GM21528 (cell line): ENCODE measurements around the gene OLFML2B.
"Not testable (repeated sequence)": the region's sequence is repeated elsewhere in the genome, so short reads cannot be mapped to it uniquely, and the experiment has no call there.

ENCODE experiments used
- ATAC-seq: cut with Tn5 transposase; IDR thresholded peaks from one replicate; pipeline ENCODE4 v1.9.1; 2021; ENCODE audit warnings: mild to moderate bottlenecking, moderate library complexity; ENCODE audit not compliant: unreplicated experiment, low FRiP score

OLFML2B gene

DNA sequence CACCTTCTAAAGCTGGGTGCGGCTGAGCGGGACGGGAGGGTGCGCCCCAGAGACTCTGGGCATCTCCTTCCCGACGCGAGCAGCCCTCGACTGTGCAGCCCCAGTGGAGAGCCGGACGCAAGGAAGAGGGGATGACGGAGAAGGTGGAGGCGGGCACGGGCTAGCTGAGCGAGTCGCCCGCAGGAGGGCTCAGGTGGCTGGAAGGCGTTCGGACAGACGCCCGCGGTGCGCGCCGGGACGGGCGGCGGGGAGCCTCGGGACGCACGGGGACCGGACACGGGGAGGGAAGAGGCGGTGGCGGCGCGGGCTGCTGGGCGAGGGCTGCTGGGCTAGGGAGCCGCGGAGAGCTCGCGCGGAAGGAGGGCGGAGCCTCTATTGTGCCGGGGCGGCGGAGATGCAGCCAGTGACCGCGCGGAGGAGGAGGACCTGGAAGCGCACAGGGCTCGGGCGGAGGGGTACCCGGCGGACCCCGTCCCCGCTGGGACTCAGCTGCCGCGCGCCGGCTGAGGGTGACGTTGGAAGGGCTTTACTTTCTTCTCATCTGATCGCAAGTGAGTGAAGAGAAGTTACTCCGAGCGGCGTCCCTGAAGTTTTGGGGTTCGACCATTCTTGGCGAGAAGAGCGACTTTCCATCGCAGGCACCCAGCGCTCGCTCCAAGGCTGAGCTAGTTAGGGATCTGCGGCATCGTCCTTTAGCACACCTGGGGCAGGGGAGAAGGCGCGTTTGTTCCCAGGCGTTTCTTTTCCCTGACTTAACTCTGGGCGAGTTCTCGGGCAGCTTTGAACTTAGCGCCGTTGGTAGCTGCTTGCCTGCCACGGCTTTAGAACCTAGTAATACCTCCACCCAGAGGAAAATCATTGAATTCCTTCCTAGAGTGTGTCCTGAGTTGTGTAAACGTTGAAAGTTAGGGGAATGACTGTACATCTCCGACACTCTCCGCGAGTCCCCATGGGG is at the start of gene OLFML2B:
Gene OLFML2B (minus strand): TSS at position 323 of the 955 bp plus-strand sequence. CDS start 439 bp downstream, outside the sequence.
- no peak for ATAC-seq

DNA sequence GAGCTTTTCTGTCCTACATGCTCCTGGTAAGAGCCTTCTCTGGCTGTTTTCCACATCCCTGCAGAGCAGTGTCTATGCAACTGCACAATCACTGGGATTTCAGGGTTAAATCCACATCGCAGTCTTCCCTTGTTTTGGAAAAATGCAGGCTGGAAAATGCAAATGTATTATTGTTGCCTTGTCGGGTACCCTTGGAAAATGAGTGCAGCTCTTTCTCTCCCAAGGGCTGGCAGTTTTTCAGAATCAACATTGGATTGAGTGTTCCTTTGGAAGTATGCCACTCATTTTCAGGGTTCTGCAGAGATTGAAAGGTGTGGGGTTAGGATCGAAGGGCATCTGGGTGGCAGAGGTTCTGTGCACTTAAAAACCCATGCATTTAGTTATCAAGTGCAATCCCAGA is 49.1 kb upstream of the OLFML2B start:
- ATAC-seq, result no peak

DNA sequence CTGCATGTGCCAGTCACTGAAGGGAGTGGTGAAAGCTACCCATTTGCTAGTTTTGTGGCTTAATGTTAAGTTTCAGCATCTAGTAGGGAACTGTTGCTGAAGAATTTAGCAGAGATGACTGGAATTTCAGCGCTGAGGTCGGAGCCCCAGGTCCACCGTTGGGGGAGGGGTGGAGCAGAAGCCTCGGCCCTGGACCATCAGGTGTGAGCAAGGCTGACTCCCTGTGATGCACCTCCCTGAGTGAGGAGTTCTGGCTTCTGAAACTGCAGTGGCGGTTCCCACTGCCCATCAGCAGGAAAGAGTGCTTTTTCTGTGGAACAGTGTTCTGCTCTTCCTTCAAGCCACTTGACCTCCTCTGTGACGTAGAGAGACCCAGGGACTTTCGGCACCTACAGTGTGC is 47.2 kb upstream of the OLFML2B start:
- no peak for ATAC-seq

DNA sequence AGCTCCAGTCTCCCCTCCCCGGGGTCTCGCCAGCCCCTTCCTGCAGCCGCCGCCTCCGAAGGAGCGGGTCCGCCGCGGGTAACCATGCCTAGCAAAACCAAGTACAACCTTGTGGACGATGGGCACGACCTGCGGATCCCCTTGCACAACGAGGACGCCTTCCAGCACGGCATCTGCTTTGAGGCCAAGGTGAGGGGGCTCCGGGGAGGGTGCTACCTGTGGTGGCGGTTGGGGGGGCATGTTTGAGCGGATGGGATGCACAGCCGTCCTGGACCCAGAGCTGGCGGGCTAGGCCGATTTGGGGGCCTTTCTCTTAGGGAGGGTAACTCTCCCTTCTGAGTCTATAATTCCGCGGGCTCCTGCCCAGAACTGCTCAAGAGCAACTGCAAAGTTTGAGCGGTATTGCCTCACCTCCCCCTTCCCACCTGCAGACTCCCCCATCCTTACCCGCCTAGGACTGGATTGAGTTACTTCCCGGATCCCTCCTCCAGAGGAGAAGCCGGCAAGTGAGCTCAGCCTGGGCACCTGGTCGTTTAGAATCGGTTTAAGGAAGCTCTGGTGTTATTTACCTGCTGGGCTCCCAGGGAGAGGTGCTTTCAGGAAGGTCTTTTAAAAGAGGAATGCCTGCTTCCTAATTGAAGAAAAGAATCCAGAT is 46.6 kb upstream of the OLFML2B start:
- ATAC-seq, result peak; percentile 2

DNA sequence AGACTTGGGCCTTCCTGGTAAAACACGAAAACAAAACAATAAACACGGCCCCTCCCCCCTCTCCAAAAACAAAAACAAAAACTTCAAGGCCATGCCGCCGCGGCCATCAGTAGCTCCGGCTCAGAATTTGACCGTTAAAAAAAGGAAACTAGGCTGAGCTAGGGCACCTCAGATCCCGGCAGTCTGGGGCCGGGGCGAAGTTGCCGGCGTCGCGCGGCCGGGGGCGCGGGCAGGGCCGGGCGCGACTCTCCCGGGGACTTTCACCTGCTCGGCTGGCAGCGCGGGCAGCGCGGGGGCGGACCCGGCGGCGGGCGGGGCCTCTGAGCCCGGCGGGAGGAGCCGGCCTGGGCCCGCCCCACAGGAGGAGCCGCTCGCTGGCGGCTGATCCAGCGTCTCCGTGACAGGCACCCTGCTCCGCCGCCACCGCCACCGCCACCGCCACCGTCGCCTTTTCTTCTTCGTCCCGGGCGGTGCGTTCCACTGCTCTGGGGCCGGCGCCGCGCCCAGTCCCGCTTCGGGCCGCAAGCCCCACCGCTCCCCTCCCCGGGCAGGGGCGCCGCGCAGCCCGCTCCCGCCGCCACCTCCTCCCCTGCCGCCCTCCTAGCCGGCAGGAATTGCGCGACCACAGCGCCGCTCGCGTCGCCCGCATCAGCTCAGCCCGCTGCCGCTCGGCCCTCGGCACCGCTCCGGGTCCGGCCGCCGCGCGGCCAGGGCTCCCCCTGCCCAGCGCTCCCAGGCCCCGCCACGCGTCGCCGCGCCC is 45.8 kb upstream of the OLFML2B start, which contains the start of gene NOS1AP:
Gene NOS1AP (plus strand): TSS at position 358 of the 760 bp plus-strand sequence. CDS start 487 bp downstream, outside the sequence.
- ATAC-seq, result peak; percentile 98

DNA sequence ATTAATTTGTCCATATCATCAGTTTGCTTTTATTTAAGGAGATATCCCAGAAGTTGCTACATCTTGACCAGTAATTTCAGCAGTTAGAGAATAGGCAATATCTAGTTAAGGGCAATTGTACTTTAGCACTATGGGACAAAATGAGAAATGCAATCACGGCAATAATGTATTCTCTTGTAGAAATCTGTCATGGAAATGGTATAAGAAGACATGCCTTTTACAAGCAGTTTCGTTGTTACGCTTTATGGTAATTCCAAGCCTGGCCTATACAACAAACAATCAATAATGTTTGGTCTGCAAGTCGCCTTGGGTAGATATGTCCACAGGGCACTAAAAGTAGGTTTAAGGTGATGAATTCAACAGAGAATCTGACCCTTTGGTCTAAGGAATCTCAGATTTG is 44.6 kb upstream of the OLFML2B start:
- ATAC-seq, result no peak

DNA sequence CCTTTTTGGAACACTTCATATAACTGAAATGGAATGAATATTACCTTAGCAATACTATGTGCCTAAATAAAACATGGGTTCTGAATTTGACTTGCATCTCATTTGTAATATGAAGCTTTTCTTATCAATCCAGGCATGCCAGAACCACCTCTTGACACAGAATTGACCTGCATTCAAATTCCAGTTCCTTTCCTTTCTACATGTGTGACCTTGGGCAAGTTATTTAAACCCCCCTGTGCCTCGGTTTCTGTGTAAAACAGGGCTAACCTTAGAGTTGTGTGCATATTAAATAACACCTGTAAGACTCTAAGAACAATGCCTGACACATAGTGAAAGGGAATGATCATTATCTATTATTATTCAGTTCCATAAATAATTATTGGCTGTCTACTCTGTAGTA is 43.8 kb upstream of the OLFML2B start:
- ATAC-seq, result no peak

DNA sequence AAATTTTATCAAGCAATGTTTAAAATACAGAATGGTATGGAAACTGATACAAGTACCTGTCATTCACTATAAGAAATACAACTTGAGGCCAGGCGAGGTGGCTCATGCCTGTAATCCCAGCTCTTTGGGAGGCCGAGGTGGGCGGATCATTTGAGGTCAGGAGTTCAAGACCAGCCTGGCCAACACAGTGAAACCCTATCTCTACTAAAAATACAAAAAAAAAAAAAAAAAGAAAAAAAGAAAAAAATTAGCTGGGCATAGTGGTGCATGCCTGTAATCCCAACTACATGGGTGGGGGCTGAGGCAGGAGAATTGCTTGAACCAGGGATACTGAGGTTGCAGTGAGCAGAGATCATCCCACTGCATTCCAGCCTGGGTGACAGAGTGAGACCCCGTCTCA is 43.2 kb upstream of the OLFML2B start:
- not testable (repeated sequence) for ATAC-seq

DNA sequence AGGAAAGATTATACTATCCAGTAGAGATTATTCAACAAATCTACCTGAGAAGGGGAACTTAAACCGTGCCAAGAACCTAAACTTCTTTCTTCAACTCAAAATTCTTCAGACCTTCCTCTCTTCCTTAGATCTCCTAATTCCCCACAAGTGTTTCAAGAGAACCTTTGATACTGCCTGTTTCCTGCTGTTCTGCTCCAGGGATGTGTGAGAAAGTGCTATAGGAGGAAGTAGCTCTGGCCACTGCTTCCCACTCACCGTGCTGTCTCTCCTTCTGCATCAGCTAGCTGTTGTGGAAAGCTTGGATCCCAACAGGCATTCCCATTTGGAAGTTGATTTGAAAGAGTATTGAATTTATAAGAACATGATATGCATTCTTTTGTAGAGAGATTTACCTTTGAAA is 41.3 kb upstream of the OLFML2B start:
- ATAC-seq, result no peak

DNA sequence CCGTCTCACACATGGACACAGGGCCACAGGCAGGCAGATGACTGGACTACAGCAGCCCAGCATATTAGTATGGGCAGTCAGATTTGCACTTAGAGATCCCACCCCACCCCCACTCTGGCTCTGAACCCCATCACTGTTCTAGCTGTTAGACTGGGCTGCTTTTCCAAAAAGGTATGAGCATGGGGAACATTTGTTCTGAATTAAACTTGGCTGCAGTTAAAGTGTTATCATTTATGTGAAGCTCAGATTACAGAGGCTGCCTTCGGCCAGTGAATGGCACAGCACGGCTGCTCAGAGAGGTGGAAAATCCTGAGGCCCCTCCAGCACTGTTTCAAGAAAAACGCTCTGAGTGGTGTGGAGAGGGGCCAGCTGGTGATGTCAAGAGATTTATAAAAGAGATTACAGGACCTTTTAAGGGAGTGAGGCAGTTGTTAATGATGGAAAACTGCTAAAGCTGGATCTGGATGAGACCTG is 38.9 kb upstream of the OLFML2B start:
- ATAC-seq, result no peak

DNA sequence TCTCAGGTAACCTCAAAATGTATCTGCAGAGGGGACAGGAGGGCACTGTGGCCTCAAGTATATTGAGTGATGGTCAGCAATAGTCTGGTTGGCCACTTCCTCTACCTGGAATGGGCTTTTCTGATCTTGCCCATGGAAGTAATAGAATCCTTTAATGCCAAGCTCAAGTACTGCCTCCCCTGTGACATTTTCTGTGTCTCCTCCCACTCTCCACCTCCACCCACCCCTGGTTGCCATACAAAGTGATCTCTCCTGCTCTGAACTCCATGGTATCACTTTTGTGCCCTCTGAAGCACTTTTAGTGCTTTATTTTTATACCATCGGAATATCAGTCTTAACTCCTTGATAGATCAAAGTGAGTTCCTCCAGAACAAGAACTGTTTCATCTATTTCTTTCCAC is 36.6 kb upstream of the OLFML2B start:
- ATAC-seq, result no peak

DNA sequence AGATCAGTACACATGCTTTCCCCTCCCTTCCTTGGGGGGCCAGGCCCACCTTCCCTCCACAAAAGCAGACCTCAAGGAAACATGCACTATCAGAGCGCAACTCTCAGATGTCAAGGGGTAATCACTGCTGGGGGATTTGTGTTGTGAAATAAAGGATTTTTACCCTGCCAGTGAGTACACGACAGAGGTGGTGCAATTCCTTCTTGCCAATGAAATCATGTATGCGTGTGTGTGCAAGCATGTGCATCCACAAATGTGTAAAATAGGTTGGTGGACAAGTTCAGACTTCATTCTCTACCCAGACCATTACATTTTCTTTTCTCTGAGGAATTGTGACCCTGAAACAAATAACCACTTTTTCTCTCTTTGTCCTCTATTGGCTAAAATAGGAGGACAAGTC is 36.1 kb upstream of the OLFML2B start:
- no peak for ATAC-seq

DNA sequence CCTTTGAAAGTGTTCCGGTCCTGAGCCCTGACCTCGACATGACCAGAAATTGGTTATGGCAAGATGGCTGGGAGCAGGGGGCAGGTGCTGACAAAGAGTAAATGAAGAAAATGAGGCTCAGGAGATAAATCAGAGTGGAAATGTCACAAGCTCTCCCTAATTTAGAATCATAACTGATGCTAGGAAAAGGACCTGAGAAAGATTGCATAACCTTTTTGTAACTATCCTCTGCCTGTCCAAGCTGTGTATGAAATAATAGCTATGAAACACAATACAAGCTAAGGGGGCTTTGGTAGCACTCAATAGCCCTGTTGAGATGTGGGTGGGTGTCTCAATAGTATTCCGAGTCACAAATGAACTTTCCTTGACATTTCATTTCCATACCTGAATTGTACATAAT is 32.9 kb upstream of the OLFML2B start:
- no peak for ATAC-seq

DNA sequence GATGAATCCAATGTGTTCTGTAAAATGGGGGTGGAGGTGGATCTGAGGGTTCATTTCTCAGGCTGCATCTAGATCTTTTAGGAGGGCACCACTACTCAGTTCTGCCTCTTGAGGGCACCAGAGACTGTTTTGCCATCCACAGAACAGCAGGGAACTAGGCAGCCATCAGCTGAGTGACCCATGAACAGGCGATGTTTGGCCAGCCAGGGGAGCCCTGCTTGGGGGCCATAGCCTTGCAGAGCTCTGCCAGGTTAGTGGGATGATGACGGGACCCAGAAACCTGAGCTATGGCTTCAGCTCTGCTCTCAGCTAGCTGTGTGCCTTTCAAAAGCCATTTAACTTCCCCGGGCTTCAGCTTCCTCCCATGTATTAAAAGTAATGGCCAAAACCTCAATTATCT is 32.4 kb upstream of the OLFML2B start:
- ATAC-seq, result no peak

DNA sequence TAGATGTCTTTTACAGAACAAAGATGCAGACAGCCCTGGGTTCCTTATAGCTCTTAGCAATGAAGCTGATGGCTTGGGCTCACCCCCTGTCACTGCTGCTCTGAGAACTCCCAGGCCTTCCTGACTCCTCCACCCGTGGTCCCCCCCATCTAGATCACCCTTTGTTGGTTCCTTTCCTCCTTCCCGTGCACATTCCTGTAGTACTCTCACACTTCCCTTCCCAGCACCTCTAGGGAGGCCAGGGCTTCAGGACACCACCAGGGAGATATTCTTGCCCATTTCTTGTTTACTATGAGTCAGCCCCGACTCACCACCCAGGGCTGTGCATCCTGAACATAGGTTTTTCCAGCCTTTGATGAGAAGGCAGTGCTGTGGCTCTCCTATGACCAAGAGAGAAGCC is 31.4 kb upstream of the OLFML2B start:
- no peak for ATAC-seq

DNA sequence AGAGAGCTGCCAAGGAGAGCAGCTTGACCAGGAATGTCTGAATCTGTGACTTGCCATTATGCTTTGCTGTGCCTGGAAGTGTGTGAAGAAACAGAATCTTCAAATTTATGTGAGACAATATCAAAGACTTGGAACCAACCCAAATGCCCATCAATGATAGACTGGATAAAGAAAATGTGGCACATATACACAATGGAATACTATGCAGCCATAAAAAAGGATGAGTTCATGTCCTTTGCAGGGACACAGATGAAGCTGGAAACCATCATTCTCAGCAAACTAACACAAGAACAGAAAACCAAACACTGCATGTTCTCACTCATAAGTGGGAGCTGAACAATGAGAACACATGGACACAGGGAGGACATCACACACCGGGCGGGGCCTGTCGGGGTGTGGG is 30.3 kb upstream of the OLFML2B start:
- not testable (repeated sequence) for ATAC-seq

DNA sequence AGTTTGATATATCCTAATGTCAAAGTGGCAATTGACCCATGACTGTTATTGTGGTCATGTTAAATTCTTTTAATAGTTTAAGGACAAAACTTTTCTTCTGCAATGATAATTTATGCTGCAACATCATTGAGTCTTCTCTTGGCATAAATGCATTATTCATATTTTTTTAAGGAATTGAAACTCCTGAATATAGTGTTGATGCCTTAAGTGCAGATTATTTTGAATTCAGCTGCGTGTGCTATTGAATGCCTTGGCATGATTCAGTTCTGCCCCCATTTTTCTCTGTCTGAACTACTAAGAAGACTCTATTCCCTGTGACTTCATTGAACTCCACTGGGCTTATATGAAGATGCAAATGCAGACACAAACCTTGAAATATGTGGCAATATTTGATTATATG is 23.3 kb upstream of the OLFML2B start:
- ATAC-seq, result no peak

DNA sequence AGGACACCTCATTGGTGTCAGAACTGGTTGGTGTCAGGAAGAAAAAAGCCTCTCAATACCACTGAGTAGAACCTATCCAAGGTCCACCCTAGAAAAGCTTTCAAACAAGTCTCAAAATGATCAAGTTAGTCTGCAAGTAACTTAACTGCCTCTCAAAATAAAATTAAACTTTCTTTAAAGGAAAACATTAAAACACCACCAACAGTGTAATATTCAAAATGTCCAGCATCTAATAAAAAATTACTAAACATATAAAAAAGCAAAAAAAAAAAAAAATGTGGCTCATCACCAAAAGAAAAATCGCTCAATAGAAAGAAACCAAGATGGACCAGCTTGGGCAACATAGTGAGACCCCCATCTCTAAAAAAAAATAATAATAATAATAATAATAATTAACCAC is 18.7 kb upstream of the OLFML2B start:
- no peak for ATAC-seq

DNA sequence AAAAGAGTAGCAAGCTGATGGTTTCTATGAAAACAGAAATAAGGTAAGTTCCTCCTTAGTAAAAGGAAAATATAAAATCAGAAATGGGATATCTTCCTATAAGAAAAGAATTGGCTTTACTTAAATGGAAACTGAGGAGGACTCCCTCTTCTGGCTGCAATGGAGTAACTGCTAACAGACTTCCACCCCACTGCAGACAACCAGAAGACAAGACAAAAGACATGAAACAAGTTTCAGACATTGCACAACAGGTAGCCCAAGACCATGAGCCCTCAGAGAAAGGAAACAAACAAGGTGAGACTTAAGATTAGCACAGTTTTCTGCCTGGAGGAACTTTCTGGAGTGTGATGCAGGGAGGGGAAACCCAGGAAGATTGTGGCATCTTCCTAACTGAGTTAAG is 17.0 kb upstream of the OLFML2B start:
- no peak for ATAC-seq

DNA sequence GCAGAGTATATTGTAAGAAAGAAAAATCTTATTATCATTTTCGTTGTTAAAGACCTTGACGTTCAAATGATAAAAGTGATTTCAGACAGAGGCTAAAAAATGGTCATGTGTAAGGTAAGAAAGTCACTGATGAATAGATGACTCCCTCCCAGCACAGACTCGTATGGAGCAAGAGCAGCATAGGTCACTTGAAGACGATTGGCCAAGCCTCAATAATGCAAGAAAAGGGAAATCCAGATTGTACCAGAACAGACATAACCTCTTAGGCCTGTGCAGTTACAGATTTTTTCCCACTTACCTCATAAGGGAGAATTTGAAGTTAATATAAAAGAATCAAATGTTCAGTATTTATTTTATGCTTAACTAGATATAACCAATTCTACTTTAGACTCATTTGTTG is 16.3 kb upstream of the OLFML2B start:
- ATAC-seq, result no peak

DNA sequence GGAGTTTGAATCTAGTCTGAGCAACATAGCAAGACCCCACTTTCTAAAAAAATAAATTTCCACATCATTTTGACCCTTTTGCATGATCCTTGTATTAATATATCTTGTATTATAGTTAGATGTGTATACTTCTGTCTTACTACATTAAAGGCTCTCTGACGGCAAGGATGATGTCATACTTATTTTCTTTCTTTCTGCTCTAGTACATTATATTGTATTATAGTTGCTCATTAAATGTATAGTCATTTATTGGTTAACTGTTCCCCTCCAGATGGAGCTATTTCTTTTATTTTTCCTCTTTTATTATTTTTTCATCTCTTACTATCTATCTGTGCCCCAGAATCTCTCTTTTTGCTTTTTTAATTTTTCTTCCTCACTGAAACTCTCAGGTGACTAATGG is 15.0 kb upstream of the OLFML2B start:
- ATAC-seq, result no peak
